SK-N-SH (cell line): Measurements from ENCODE around the gene FNDC4.

Source experiments
- EZH2phosphoT487 ChIP-seq: fragments of 200-600 bp; sonication (generic); IDR thresholded peaks from 2 replicates; pipeline ENCODE4 v1.6.1; 2017; ENCODE audit warnings: low read depth, mixed run types, mild to moderate bottlenecking, antibody characterized with exemption, moderate library complexity, borderline replicate concordance
- POLR2AphosphoS5 ChIP-seq: IDR thresholded peaks from 2 replicates; pipeline ENCODE4 v1.6.1; 2012; ENCODE audit warnings: low read depth, low read length
- TF ChIP-seq, protein P1 (sequence below): fragments of 200-600 bp; sonication (generic); IDR thresholded peaks from 2 replicates; pipeline ENCODE4 v1.6.1; 2017; ENCODE audit warnings: antibody characterized with exemption, mild to moderate bottlenecking, moderate library complexity
- TF ChIP-seq, protein P2 (sequence below): IDR thresholded peaks from 2 replicates; pipeline ENCODE4; 2012
- TF ChIP-seq, protein P3 (sequence below): IDR thresholded peaks from 2 replicates; pipeline ENCODE4 v1.4.0; 2012; ENCODE audit warnings: low read depth

DNA sequence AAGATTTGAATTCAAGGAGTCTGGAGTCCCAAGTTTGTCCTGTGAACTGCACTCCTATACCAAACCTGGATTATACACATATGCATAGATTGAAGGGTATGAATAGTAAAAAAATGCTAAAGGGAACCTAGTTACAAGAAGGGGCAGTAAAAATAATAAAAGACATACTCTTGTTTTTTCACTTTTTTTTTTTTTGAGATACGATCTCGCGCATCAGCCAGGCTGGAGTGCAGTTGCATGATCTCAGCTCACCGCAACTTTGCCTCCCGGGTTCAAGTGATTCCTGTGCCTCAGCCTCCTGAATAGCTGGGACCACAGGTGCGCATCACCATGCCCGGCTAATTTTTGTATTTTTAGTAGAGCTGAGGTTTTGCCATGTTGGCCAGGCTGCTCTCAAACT lies 30.6 kb downstream of the FNDC4 start:
- TF ChIP-seq POLR2AphosphoS5 (no peak), EZH2phosphoT487 (no peak)
- TF ChIP-seq, protein P1, sequence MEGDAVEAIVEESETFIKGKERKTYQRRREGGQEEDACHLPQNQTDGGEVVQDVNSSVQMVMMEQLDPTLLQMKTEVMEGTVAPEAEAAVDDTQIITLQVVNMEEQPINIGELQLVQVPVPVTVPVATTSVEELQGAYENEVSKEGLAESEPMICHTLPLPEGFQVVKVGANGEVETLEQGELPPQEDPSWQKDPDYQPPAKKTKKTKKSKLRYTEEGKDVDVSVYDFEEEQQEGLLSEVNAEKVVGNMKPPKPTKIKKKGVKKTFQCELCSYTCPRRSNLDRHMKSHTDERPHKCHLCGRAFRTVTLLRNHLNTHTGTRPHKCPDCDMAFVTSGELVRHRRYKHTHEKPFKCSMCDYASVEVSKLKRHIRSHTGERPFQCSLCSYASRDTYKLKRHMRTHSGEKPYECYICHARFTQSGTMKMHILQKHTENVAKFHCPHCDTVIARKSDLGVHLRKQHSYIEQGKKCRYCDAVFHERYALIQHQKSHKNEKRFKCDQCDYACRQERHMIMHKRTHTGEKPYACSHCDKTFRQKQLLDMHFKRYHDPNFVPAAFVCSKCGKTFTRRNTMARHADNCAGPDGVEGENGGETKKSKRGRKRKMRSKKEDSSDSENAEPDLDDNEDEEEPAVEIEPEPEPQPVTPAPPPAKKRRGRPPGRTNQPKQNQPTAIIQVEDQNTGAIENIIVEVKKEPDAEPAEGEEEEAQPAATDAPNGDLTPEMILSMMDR, result no peak
- TF ChIP-seq, protein P2, sequence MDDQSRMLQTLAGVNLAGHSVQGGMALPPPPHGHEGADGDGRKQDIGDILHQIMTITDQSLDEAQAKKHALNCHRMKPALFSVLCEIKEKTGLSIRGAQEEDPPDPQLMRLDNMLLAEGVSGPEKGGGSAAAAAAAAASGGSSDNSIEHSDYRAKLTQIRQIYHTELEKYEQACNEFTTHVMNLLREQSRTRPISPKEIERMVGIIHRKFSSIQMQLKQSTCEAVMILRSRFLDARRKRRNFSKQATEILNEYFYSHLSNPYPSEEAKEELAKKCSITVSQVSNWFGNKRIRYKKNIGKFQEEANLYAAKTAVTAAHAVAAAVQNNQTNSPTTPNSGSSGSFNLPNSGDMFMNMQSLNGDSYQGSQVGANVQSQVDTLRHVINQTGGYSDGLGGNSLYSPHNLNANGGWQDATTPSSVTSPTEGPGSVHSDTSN, result no peak
- TF ChIP-seq, protein P3, sequence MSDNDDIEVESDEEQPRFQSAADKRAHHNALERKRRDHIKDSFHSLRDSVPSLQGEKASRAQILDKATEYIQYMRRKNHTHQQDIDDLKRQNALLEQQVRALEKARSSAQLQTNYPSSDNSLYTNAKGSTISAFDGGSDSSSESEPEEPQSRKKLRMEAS, result no peak
